Thoracic aorta (tissue), 2 donors: Measurements from ENCODE around the gene HBEGF. TPM values are rescaled to one million over a fixed set of nuclear protein-coding genes. Genes with fewer than 3 reads are reported as not detected.

Source experiments
- ATAC-seq: fragments of 150-250 bp; one replicate; pipeline ENCODE4 v1.8.0; 2017; ENCODE audit warnings: low read depth; ENCODE audit not compliant: insufficient number of reproducible peaks, low FRiP score
- DNase-seq: peaks from one replicate; pipeline ENCODE4 v3.0.0-alpha.2; 2020; ENCODE audit warnings: low spot score
- H3K27ac ChIP-seq, 2 donors: fragments of 200-600 bp; sonication (generic); 1 replicate in 1 of 2; 2 replicates in 1 of 2; pipeline ENCODE4 v1.5.1; 2016; ENCODE audit warnings: mild to moderate bottlenecking in 2 of 2, moderate library complexity in 2 of 2
- H3K27me3 ChIP-seq: fragments of 200-600 bp; sonication (generic); replicated peaks from 2 replicates; pipeline ENCODE4 v1.6.0; 2016; ENCODE audit warnings: mild to moderate bottlenecking; ENCODE audit not compliant: insufficient read depth
- H3K36me3 ChIP-seq: fragments of 200-600 bp; sonication (generic); one replicate; pipeline ENCODE4 v1.5.1; 2016
- H3K4me1 ChIP-seq, 2 donors: fragments of 200-600 bp; sonication (generic); 1 replicate in 1 of 2; 2 replicates in 1 of 2; pipeline versions ENCODE4 v1.5.1 to v1.6.0; 2016; ENCODE audit warnings: low read depth in 2 of 2, mild to moderate bottlenecking in 1 of 2; ENCODE audit not compliant: control insufficient read depth in 1 of 2
- H3K4me3 ChIP-seq: fragments of 200-600 bp; sonication (generic); 2 replicates; pipeline ENCODE4 v1.5.1; 2016; ENCODE audit warnings: mild to moderate bottlenecking
- H3K9me3 ChIP-seq: fragments of 200-600 bp; sonication (generic); 2 replicates; pipeline ENCODE4 v1.5.1; 2016
- total RNA-seq, 2 donors: library from RNA; depleted of rRNA; stranded (reverse); fragments of >200 nt; gene quantifications; one replicate each; pipeline versions ENCODE4 v1.1.0 to v1.2.3, GENCODE V29; 2016
- TF ChIP-seq, protein P1 (sequence below): fragments of 200-600 bp; sonication (generic); IDR thresholded peaks from one replicate; pipeline ENCODE4 v1.5.1; 2019; ENCODE audit warnings: antibody characterized with exemption

Gene HBEGF
- total RNA-seq, 2 donors from 2014 or later: 22.6 to 36.0 TPM

DNA sequence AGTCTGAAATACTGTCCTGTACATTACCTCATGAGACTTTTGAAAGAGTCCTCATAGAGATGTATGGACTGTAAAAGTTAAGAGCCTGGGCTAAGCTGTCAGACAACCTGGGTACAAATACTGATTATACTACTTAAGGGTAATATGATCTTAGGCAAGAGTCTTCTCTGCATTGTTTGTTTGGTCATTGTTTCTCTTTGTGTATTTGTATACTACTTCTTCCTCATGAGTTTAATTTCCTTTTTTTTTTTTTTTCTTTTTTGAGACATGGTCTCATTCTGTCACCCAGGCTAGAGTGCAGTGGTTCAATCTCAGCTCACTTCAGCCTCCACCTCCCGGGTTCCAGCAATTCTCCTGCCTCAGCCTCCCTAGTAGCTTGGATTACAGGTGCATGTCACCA is 40.9 kb downstream of the HBEGF start:
- Histone ChIP-seq H3K27ac (no peak overlapping the region), H3K4me3 (no peak overlapping the region), H3K27me3 (no peaks in the 10 kb centered on the region), H3K4me1 (peaks cover 10 to 16% of the 10 kb centered on the region in 2 donors), H3K36me3 (no peaks in the 10 kb centered on the region), H3K9me3 (no peaks in the 10 kb centered on the region)
- TF ChIP-seq, protein P1, sequence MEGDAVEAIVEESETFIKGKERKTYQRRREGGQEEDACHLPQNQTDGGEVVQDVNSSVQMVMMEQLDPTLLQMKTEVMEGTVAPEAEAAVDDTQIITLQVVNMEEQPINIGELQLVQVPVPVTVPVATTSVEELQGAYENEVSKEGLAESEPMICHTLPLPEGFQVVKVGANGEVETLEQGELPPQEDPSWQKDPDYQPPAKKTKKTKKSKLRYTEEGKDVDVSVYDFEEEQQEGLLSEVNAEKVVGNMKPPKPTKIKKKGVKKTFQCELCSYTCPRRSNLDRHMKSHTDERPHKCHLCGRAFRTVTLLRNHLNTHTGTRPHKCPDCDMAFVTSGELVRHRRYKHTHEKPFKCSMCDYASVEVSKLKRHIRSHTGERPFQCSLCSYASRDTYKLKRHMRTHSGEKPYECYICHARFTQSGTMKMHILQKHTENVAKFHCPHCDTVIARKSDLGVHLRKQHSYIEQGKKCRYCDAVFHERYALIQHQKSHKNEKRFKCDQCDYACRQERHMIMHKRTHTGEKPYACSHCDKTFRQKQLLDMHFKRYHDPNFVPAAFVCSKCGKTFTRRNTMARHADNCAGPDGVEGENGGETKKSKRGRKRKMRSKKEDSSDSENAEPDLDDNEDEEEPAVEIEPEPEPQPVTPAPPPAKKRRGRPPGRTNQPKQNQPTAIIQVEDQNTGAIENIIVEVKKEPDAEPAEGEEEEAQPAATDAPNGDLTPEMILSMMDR: no peak
- DNase-seq: no peak
- ATAC-seq: no peak

DNA sequence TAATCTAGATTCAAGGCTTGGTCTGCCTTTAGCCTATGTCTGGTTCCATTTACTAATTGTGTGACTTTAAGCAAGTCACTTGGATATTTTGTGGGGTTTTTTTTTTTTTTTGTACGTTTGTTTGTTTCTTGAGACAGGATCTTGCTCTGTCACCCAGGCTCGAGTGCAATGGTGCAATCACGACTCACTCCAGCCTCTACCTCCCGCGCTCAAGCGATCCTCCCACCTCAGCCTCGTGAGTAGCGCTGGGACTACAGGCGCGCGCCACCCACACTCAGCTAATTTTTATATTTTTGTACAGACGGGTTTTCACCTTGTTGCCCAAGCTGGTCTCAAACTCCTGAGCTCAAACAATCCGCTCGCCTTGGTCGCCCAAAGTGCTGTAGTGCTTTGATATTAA is 42.4 kb downstream of the HBEGF start:
- H3K4me3 ChIP-seq: no peak overlapping the region
- H3K27me3 ChIP-seq: no peaks in the 10 kb centered on the region
- H3K27ac ChIP-seq: no peak overlapping the region
- ATAC-seq (no peak), DNase-seq (no peak)
- H3K4me1 ChIP-seq: peaks cover 15 to 17% of the 10 kb centered on the region in 2 donors
- H3K9me3 ChIP-seq: no peaks in the 10 kb centered on the region
- H3K36me3 ChIP-seq: peaks cover 4% of the 10 kb centered on the region
- TF ChIP-seq, protein P1: no peak

DNA sequence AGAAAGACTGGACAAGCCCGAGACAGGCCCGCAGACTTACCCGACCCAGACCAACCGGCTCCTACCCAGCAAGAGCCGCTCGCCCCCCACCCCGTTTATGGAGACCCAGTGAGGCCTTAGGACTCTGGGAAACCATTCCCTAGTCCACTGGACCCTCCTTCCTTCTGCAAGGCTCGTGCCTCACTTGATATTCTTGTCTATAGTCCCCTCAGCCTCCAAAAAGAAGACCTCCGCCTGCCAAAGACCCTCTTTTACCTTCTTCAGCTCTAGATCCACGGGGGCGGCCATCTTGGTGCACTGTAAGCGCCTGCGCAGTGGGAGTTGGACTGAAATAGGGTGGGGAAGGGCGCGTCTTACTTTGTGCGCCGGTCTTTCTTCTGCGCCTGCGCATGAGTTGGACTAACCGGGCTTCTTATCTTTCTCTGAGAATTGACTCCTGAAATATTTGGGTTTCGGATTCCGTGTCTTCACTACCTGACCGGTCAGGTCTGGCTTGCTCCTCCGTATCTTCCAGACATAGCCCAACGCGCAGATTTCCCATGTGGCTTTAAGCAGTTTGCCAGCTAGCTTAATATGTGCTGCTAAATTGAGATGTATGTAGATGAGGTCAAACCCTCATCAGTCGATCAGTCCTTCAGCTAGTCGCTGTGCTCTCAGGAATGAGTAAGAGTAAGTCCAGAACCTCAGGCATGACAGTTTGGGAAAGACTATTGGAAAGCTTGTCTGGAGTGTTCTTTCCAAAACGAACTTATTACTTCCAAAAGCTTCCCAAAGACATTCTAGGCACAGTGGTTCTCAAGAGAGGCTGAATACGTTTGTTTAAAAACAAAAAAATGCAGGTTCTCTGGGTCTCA is 43.4 kb downstream of the HBEGF start, which contains the start of gene PFDN1:
Gene PFDN1, minus strand, starts transcription at position 316 of the 854 bp plus-strand sequence. Its CDS starts 28 bp downstream, at position 288.
- DNase-seq: peak; percentile 87
- peak within 1 kb of the TSS; percentile 66 to 79 for H3K27ac ChIP-seq
- H3K9me3 ChIP-seq: no peaks in the 10 kb centered on the region
- H3K27me3 ChIP-seq: no peaks in the 10 kb centered on the region
- TF ChIP-seq, protein P1: no peak
- H3K4me3 ChIP-seq: peak within 1 kb of the TSS; percentile 100
- ATAC-seq: peak; percentile 86
- peaks cover 25 to 26% of the 10 kb centered on the region in 2 donors for H3K4me1 ChIP-seq
- H3K36me3 ChIP-seq: peaks cover 4% of the 10 kb centered on the region

DNA sequence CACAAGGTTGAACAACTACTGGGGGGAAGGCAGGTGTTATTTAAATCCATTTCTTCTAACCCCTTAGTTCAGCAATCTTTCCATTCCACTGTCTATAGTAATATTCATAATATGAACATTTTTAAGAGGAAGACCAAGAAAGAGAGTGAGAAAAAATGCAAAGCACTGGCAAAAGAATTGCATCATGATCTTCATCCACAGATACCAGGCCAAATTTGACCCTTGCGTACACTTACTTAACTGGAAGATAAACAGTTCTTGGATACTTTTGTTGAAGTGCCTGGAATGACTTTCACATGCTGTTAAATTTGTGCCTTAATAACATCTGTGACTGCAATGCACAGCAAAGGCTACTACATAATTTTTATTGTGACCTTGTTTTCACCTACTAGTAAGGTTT is 45.3 kb downstream of the HBEGF start:
- Histone ChIP-seq H3K36me3 (peaks cover 4% of the 10 kb centered on the region), H3K4me3 (no peak overlapping the region), H3K27me3 (no peaks in the 10 kb centered on the region), H3K27ac (no peak overlapping the region), H3K4me1 (peaks cover 33 to 45% of the 10 kb centered on the region in 2 donors), H3K9me3 (no peaks in the 10 kb centered on the region)
- TF ChIP-seq, protein P1: no peak
- DNase-seq (no peak), ATAC-seq (no peak)

DNA sequence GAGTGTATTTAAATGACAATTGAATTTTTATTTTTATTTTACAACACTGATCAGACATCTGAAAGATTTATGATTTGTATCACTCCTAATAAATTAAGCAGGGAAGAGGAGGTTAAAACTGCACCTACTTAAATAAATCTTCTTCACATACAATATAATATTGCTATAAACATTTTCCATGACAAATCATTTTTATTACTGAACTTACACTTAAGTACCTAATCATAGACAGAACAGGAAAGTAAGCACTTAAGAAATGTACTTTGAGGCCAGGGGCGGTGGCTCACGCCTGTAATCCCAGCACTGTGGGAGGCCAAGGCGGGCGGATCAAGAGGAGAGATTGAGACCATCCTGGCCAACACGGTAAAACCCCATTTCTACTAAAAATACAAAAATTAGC is 47.3 kb downstream of the HBEGF start:
- DNase-seq (no peak), ATAC-seq (no peak)
- H3K9me3 ChIP-seq: no peaks in the 10 kb centered on the region
- peak overlapping the region; percentile 37 to 67 for H3K27ac ChIP-seq
- TF ChIP-seq, protein P1: no peak
- no peak overlapping the region for H3K4me3 ChIP-seq
- H3K36me3 ChIP-seq: peaks cover 4% of the 10 kb centered on the region
- peaks cover 45 to 65% of the 10 kb centered on the region in 2 donors for H3K4me1 ChIP-seq
- no peaks in the 10 kb centered on the region for H3K27me3 ChIP-seq
